ENCODE measurements around the gene STIM1.

The STIM1 gene

DNA sequence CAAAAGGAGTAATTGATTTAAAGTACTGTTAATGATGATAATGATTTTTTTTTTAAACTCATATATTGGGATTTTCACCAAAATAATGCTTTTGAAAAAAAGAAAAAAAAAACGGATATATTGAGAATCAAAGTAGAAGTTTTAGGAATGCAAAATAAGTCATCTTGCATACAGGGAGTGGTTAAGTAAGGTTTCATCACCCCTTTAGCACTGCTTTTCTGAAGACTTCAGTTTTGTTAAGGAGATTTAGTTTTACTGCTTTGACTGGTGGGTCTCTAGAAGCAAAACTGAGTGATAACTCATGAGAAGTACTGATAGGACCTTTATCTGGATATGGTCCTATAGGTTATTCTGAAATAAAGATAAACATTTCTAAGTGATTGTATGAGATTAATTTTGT lies 283.0 kb downstream of the STIM1 start:
- DNase-seq: no peak

DNA sequence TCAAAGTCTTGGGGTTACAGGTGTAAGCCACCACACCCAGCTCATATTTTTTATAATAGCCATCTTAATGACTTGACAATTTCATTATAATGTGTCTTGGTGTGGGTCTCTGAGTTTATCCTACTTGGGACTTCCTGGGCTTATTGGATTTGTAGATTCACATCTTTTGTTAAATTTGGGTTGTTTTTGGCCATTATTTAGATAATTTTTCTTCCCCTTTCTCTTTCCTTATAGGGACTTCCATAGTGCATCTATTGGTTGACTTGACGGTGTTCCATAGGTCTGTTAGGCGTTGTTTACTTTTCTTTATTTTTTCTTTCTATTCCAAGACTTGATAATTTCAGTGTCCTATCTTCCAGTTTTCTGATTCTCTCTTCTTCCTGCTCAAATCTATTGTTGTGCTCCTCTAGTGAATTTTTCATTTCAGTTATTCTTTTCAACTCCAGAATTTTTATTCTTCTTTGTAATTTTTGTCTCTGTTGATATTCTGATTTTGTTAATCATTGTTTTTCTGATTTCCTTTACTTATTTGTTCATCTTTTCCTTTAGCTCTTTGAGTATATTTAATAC lies 284.7 kb downstream of the STIM1 start:
- DNase-seq: no peak
